Tibial nerve (tissue), 4 donors: ENCODE measurements around the gene PUM1. TPM values are rescaled to one million over a fixed set of nuclear protein-coding genes. Genes with fewer than 3 reads are reported as not detected.

Experiments used
- DNase-seq, 2 donors: peaks; one replicate each; pipeline ENCODE4 v3.0.0-alpha.2; 2019; ENCODE audit warnings: low spot score in 2 of 2
- H3K27ac ChIP-seq, 4 donors: fragments of 200-600 bp; sonication (generic) in 3 of 4; one replicate each; pipeline ENCODE4 v1.5.1; 2017 to 2019; ENCODE audit warnings: mild to moderate bottlenecking in 1 of 4
- H3K27me3 ChIP-seq, 2 donors: fragments of 200-600 bp; sonication (generic) in 1 of 2; one replicate each; pipeline versions ENCODE4 v1.5.1 to v1.6.0; 2017 to 2019
- H3K36me3 ChIP-seq, 3 donors: fragments of 200-600 bp; sonication (generic); one replicate each; pipeline ENCODE4 v1.5.1; 2018 to 2019
- H3K4me1 ChIP-seq, 4 donors: fragments of 200-600 bp; sonication (generic) in 3 of 4; one replicate each; pipeline ENCODE4 v1.5.1; 2017 to 2019
- H3K4me3 ChIP-seq, 4 donors: fragments of 200-600 bp; sonication (generic) in 3 of 4; one replicate each; pipeline ENCODE4 v1.5.1; 2017 to 2019; ENCODE audit warnings: mild to moderate bottlenecking in 1 of 4, moderate library complexity in 1 of 4
- H3K9me3 ChIP-seq, 4 donors: fragments of 200-600 bp; sonication (generic) in 3 of 4; one replicate each; pipeline ENCODE4 v1.5.1; 2017 to 2019
- EP300 ChIP-seq, 2 donors: sonication (generic); formaldehyde crosslinking; IDR thresholded peaks; one replicate each; pipeline ENCODE4 v1.6.1; 2017; ENCODE audit warnings: antibody characterized with exemption in 2 of 2, mild to moderate bottlenecking in 1 of 2
- POLR2A ChIP-seq, 2 donors: fragments of 450-650 bp; IDR thresholded peaks; one replicate each; pipeline ENCODE4 v1.6.1; 2017; ENCODE audit warnings: antibody characterized with exemption in 2 of 2, mild to moderate bottlenecking in 2 of 2, moderate library complexity in 2 of 2
- WGBS, 2 donors: methylation state at CpG; one replicate each; pipeline ENCODE4 v1.1.5; 2018; 5-methylcytosine and 5-hydroxymethylcytosine counted together
- total RNA-seq, 4 donors: library from RNA; depleted of rRNA; stranded (reverse); fragments of >200 nt; gene quantifications; one replicate each; pipeline ENCODE4 v1.1.0, GENCODE V29; 2016
- TF ChIP-seq, protein P1 (sequence below), 5 experiments: fragments of 200-600 bp in 3 of 5; fragments of 450-650 bp in 2 of 5; sonication (generic) in 3 of 5; IDR thresholded peaks; one replicate each; pipeline ENCODE4 v1.5.1; 2016 to 2019; ENCODE audit warnings: antibody characterized with exemption in 5 of 5, mild to moderate bottlenecking in 3 of 5, moderate library complexity in 2 of 5

The PUM1 gene
- total RNA-seq, 4 donors from 2014 or later: 64.8 to 93.4 (median 76.0) TPM

DNA sequence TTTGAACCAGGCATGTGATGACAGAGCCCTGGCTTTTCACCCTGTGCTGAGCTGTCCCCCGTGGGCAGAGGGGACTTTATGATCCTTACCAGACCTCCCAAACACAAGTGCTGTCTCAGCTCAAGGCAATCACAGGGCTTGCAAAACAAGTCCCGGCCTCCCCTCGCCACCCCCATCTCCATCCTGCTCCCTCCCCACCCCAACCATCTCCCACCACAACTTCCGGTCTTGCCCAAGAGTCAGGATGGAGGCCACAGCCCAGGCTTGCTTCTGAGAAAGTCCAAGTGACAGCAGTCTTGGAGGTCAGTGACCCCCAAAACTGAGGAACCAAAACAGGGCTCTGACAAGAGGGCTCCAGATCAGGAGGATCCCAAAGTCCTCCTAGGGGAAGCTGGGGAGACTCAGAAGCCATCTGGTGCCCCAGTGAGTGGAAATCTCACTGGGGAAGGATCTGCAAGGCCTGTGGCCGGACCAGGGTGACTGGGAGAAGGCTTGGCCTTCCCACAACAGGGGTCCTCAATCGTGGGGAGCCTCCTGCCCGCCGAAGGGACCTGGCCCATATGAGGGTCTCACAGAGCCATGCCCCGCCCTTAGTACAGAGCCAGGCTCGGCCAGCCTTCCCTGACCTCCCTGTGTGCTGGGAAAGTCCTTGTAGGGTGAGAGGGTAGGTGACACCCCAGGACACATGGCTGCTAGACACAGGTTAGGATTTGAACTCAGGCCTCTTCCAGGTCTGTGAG is 152.4 kb downstream of the PUM1 start:
- peak overlapping the region in 2 of 4 donors; percentile 50 to 55 for H3K27ac ChIP-seq
- no peak for TF ChIP-seq POLR2A (IDR thresholded peaks at IDR 0.05)
- peak in 1 of 2 donors; percentile 65 for TF ChIP-seq EP300 (IDR thresholded peaks at IDR 0.05)
- TF ChIP-seq, protein P1, sequence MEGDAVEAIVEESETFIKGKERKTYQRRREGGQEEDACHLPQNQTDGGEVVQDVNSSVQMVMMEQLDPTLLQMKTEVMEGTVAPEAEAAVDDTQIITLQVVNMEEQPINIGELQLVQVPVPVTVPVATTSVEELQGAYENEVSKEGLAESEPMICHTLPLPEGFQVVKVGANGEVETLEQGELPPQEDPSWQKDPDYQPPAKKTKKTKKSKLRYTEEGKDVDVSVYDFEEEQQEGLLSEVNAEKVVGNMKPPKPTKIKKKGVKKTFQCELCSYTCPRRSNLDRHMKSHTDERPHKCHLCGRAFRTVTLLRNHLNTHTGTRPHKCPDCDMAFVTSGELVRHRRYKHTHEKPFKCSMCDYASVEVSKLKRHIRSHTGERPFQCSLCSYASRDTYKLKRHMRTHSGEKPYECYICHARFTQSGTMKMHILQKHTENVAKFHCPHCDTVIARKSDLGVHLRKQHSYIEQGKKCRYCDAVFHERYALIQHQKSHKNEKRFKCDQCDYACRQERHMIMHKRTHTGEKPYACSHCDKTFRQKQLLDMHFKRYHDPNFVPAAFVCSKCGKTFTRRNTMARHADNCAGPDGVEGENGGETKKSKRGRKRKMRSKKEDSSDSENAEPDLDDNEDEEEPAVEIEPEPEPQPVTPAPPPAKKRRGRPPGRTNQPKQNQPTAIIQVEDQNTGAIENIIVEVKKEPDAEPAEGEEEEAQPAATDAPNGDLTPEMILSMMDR (IDR thresholded peaks at IDR 0.05): no peak
- H3K27me3 ChIP-seq: no peaks in the 10 kb centered on the region
- peak; percentile 43 to 74 for DNase-seq
- H3K36me3 ChIP-seq: no peaks in the 10 kb centered on the region
- peaks cover 0 to 23% (median 9%) of the 10 kb centered on the region in 4 donors for H3K4me1 ChIP-seq
- H3K9me3 ChIP-seq: no peaks in the 10 kb centered on the region
- H3K4me3 ChIP-seq: no peak overlapping the region
- WGBS, 2 donors: 66 to 76% methylated on average over 10 of the region's 10 CpGs

DNA sequence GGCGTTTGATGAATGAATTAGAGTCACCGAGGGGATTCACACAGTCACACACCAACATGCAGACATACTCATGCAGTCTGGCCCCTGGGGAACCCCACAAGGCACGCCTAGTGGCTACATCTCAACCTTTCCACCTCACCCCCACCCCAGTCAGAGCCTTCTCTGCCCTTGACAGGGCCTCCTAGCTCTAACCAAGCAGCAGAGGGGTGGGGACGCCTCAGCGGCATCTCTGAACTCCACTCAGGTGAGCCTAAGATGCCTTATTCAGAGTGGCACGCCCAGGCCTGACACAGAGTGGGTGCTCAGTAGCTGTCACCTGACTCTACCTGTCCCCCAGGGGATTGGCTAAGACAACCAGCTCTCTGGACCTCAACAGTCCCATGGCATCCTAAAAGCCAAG is 153.3 kb downstream of the PUM1 start:
- no peaks in the 10 kb centered on the region for H3K9me3 ChIP-seq
- H3K4me1 ChIP-seq: peaks cover 0 to 32% (median 11%) of the 10 kb centered on the region in 4 donors
- TF ChIP-seq, protein P1 (IDR thresholded peaks at IDR 0.05): no peak
- no peak for TF ChIP-seq POLR2A (IDR thresholded peaks at IDR 0.05)
- no peak for TF ChIP-seq EP300 (IDR thresholded peaks at IDR 0.05)
- no peaks in the 10 kb centered on the region for H3K36me3 ChIP-seq
- no peaks in the 10 kb centered on the region for H3K27me3 ChIP-seq
- 88 to 91% methylated on average over 6 of the region's 6 CpGs for WGBS, 2 donors
- H3K4me3 ChIP-seq: no peak overlapping the region
- no peak for DNase-seq
- peak overlapping the region in 1 of 4 donors; percentile 26 for H3K27ac ChIP-seq

DNA sequence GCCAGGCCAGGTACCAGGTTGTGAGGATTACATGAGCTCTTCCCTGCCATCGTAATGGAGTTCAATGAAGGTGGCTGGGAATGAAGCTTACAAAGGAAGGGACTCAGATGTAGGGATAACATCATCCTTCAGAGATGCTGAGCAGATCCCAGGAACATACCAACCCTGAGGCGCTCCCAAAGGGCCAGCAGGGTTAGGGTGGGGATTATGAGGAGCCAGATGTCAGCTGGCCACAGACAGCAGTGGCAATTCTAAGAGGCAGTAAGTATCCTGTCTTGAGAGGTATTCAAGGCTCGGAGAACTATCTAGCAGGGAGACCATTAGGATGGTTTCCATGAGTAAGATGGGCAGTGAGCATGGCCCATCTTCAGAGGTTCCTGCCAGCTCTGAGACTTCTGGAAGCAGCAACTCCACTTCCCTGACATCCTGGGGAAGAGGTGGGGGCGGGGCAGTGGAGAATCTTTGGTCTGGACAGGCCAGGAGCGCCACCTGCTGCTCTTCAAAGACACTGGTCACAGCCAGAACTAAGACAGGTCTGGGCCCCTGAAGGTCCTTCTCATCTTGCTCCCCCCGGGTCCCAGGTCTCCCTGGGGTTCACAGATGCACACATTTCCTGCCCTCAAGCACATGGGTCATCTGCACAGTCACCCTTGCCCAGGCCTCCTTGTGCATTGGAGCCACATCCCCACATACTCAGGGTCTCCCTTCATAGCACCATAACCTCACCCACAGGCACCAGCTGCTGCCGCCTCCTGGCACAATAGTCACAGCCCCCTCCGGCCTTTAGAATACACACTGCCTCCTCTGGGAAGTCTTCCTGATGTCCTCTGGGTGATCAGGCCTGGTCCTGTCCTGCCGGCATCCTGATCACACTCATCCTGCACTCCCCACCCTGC is 154.2 kb downstream of the PUM1 start:
- 45 to 63% methylated on average over 6 to 7 of the region's 9 CpGs for WGBS, 2 donors
- Histone ChIP-seq H3K27me3 (no peaks in the 10 kb centered on the region), H3K4me3 (no peak overlapping the region), H3K4me1 (peaks cover 0 to 41% (median 16%) of the 10 kb centered on the region in 4 donors), H3K9me3 (no peaks in the 10 kb centered on the region), H3K27ac (peak overlapping the region in 1 of 4 donors; percentile 88), H3K36me3 (no peaks in the 10 kb centered on the region)
- DNase-seq: peak; percentile 88 to 95
- TF ChIP-seq EP300 (IDR thresholded peaks at IDR 0.05): no peak
- TF ChIP-seq POLR2A (IDR thresholded peaks at IDR 0.05): no peak
- TF ChIP-seq, protein P1 (IDR thresholded peaks at IDR 0.05): peak; percentile 67 to 96 (median 85)

DNA sequence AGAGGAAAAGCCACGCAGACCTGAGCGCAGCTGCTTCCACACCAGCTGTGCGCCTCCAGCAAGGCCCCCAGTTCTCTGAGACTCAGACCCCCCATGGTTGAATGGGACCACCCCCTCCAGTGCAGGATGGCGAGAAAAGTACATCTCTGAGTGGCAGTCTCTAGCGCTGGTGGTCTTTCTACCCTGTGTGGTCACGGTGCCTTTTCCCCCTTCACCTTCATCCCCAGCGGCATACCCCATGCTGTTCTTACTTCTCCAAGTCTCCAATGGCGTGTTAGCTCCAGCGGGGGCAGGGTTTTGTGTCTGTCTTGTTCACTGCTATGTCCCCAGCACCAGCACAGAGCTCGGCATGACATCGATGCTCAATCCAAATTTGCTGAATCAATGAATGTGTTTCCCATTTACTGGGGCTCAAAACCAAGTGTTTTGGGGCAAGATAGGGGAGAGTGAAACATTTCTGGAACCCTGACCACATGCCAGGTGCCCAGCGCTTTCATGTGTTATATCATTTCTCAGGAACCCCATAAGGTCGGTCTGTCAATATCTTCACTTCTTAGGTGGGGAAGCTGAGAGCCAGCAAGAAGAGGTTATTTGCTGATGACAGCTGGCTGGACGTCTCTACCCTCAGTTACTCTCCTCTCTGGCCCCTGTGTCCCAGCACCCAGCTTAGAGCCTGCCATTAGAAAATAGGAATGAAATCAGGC is 156.0 kb downstream of the PUM1 start:
- DNase-seq: no peak
- TF ChIP-seq, protein P1 (IDR thresholded peaks at IDR 0.05): no peak
- no peak for TF ChIP-seq EP300 (IDR thresholded peaks at IDR 0.05)
- no peak for TF ChIP-seq POLR2A (IDR thresholded peaks at IDR 0.05)
- Histone ChIP-seq H3K36me3 (no peaks in the 10 kb centered on the region), H3K4me1 (peaks cover 0 to 56% (median 19%) of the 10 kb centered on the region in 4 donors), H3K4me3 (peak overlapping the region in 3 of 4 donors; percentile 44 to 67 (median 58)), H3K27me3 (no peaks in the 10 kb centered on the region), H3K27ac (peak overlapping the region; percentile 46 to 90 (median 80)), H3K9me3 (no peaks in the 10 kb centered on the region)
- 67 to 73% methylated on average over 14 of the region's 14 CpGs for whole genome bisulfite sequencing, 2 donors
